ENCODE results near the gene TTC9.

DNA sequence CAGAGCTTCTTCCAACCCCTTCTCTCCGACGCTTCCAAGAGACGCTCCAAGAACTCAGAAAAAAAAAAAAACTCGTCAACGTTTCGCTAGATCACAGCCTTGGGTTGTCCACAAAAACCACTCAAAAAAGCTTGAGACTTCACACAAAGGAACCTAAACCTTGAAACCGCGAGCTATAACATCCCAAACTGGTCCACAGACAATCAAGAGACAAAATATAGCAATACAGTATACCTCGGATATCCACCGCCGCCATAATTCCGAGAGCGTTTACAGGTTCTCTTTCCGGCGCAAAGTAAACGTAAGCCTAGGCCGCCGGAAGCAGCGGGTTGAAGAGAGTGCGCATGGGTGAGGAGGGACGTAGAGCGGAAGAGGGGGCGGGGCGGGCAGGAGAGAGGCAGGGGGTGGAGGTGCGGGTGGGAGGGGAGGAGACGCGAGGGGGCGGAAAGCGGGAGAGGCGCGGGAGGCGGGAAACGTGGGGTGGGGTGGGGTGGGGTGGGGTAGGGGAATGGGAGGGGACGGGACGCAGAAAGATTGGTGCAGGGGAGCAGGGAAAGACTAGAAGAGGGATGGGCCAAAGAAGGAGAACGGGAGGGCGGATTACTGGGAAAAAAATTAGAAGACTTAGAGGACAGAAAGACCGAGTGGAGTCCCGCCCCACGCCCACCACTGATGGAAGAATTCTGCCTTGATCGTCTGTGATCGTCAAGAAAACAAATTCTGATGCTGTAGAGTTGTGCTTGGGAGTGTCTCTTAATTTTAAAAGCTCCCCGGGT is 41.1 kb upstream of the TTC9 start, which contains the start of gene MED6:
- TF ChIP-seq, protein P1, sequence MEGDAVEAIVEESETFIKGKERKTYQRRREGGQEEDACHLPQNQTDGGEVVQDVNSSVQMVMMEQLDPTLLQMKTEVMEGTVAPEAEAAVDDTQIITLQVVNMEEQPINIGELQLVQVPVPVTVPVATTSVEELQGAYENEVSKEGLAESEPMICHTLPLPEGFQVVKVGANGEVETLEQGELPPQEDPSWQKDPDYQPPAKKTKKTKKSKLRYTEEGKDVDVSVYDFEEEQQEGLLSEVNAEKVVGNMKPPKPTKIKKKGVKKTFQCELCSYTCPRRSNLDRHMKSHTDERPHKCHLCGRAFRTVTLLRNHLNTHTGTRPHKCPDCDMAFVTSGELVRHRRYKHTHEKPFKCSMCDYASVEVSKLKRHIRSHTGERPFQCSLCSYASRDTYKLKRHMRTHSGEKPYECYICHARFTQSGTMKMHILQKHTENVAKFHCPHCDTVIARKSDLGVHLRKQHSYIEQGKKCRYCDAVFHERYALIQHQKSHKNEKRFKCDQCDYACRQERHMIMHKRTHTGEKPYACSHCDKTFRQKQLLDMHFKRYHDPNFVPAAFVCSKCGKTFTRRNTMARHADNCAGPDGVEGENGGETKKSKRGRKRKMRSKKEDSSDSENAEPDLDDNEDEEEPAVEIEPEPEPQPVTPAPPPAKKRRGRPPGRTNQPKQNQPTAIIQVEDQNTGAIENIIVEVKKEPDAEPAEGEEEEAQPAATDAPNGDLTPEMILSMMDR (IDR thresholded peaks at IDR 0.05): no peak
- TF ChIP-seq POLR2A (IDR thresholded peaks at IDR 0.05): peak in 1 of 4 donors; percentile 45

Data from upper lobe of left lung (tissue), 4 donors.